Stimulated activated CD8-positive, alpha-beta memory T cell treated with anti-CD3 and anti-CD28 coated beads, Interleukin-4, amount 100 ng/mL, for 24 hours (primary cell): Measurements from ENCODE around the gene HECTD4.
"Not testable (repeated sequence)": the region's sequence is repeated elsewhere in the genome, so short reads cannot be mapped to it uniquely, and the experiment has no call there.

Experiments used
- DNase-seq: peaks from one replicate; pipeline ENCODE4 v3.0.0-alpha.2; 2020; ENCODE audit warnings: low read depth

Gene HECTD4

DNA sequence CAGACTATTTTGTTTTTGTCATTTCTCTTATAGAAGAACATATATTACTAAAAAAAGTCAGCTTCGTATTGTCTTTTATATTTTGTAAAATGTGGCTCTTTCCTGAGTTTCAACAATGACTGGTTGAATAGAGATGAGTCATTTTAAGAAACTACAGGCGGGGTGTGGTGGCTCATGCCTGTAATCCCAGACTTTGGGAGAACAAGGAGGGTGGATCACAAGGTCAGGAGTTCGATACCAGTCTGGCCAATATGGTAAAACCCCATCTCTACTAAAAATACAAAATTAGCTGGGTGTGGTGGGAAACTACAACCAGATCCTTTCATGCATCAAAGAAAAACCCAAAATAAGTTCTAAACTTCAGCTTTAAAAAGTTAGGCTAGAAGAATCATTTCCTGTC is 28.8 kb downstream of the HECTD4 start:
- no peak for DNase-seq

- DNase-seq = no peak
These were observed 29.3 kb downstream of the HECTD4 start for GRCh38 chr12:112352921-112353320.

GRCh38 chr12:112350593-112351592 is 31.3 kb downstream of the HECTD4 start:
- DNase-seq = no peak

DNA sequence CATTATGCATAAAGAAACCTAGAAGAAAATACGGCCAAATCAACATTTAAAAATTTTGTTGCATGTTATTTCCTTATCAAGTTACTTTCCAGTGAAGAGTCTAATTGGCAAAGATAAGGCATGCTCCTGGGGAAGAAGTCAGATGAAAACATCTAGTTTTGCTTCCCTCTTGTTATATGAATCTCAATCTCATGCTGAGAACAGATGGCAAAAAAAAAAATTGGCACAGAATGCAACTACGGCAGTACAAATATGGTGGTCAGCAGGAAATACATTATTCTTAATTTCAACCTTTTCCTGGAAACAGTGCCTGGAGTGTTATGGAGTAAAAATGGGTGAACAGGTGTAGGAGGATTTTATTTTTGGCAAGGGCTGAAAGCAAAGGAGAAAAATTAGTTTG is 32.8 kb downstream of the HECTD4 start:
- no peak for DNase-seq

DNA sequence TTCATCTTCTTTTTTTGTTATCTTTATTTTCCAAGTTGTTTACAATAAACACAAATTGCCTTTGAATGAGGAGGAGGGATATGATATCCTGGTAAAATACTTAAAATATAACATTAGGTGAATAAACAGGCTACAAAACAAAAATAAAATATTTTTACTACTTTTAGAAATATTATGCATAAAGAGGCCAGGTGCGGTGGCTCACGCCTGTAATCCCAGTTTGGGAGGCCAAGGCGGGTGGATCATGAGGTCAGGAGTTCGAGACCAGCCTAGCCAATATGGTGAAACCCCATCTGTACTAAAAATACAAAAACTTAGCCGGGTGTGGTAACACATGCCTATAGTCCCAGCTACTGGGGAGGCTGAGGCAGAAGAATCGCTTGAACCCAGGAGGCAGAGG is 33.3 kb downstream of the HECTD4 start:
- DNase-seq = not testable (repeated sequence)

DNA sequence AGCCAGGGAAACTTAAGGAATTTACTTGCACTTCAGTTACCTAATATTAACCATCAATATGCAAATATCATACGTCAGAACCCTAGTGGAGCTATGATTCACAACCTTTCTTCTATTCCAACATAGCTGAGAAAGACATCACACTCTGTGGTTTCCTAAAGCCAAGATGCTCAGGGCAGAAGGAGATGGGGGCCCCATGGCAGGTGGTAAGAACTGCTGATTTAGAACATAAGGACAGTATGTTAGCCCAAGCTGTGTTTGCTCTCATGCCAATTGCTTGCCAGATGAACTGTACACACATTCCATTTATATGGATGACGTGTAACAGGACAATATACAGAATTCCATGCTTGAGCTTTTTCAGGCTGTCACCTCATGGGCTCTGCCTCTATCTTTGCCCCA is 34.6 kb downstream of the HECTD4 start:
- DNase-seq = no peak

DNA sequence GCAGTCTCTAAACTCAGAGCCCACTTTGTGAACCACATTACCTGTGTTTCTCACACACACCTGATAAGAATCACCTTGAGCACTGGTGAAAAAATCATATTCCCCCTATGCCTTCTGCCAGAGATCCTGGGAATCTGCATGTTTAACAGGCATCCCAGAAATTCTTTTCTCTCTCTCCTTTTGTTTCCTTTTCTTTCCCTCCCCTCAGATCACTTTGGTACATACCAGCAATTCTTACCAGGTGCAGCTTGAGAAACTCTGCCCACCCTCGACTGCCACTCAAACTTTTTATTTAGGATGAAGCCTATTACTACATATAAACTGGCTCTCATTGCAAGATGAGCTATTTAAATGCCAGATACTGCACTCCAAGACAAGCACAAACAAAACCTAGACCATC is 36.0 kb downstream of the HECTD4 start:
- DNase-seq = no peak

DNA sequence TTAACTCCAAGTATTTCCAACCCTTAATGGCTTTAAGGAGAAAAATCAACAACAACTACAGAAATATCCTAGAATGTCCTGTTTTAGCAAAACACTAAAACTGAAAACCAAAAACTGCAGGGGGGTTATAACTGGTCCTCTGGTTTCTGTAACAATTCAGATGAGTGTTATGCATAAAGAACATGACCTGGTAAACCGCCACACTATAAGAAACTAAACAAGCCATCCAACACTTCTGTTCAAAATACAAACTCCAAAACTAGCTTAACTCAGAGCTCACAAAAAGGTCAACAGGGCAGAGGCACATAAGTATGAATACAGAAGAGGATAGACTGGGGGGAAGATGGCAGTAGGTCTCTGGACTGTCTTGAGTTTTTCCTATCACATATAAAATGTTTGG is 38.0 kb downstream of the HECTD4 start:
- DNase-seq = no peak

DNA sequence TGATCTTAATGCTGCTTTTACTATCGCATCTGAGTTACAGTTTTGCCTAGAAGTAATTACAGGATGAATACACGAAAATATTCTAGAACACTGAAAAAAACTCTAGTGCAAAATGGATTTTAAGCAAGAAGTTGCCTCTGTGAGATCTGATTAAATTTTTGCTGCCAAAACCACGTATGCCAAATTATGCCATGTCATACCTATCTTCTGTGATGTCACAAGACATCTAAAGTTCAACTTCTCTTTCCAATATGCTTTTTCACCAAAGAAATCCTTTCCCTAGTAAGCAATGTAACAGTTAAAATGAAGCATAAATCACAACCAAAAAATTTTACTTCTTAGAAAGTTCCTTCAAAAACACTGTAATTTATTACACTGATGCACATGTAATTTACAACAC is 39.6 kb downstream of the HECTD4 start:
- no peak for DNase-seq

DNA sequence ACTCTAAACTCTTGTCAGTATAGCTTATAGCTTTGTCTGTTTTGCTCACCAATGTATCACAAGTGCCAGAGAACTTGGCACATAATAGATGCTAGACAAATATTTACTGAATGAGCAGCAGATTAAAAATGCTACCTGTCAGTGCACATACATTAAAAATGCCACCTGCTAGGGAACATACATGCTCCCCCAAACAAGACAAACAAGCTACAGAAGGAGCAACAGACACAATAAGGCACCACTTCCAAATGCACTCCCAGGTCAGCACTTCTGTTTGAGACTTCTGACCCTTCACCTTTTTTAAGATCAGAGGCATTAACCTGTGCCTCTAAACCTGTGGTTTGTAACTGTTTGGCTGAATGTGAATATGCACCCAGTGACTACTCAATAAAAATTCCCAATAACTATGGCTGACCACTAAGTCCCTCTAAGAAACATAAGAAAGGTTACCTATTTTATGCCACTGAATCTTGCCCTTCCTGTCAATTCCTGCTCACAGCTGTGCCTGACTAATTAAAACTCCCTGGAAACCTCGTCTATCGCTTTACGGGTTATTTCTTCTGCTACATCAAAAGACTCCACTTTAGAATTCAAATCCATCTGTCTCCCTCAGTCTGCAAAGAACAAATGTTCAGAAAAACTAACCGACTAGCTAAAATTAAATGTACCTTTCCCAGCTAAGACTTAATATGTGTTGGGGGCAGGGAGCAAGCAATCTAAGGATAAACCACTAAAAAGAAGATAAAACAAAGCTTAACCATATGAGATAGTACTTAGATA is 41.0 kb downstream of the HECTD4 start:
- no peak for DNase-seq

- no peak for DNase-seq
These were observed 42.0 kb downstream of the HECTD4 start for GRCh38 chr12:112340230-112340629.

DNA sequence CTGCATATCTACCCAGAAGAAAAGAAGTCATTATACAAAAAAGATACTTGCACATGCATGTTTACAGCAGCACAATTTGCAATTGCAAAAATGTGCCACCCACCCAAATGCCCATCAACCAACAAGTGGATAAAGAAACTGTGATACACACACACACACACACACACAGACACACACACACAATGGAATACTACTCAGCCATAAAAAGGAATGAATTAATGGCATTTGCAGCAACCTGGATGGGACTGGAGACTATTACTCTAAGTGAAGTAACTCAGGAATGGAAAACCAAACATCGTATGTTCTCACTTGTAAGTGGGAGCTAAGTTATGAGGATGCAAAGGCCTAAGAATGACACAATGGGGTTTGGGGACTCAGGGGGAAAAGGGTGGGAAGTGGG is 47.2 kb downstream of the HECTD4 start:
- not testable (repeated sequence) for DNase-seq

GRCh38 chr12:112333019-112333418 is 49.2 kb downstream of the HECTD4 start:
- DNase-seq = no peak

- no peak for DNase-seq
These were observed 50.3 kb downstream of the HECTD4 start for GRCh38 chr12:112331886-112332285.

DNA sequence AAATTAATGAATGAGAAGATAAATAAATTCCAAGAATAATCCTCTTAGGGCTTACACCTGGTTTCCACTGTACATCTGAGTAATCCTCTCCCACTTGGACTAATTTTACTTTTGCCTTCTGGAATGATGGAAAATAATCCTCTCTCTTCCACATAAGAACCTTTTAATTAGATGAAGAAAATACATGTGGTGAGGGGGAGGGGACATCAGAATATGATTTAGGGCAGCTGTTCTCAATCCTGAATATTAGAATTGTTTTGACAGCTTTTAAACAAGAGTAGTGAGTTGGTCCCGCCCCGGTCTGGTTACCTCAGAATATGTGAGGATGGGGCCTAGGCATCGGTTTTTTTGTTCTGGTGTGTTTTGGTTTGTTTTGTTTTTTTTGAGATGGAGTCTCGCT is 51.5 kb downstream of the HECTD4 start:
- DNase-seq = no peak

- no peak for DNase-seq
These were observed 53.6 kb downstream of the HECTD4 start for GRCh38 chr12:112328456-112329124.

GRCh38 chr12:112327209-112327938 is 54.9 kb downstream of the HECTD4 start:
- DNase-seq = no peak

DNA sequence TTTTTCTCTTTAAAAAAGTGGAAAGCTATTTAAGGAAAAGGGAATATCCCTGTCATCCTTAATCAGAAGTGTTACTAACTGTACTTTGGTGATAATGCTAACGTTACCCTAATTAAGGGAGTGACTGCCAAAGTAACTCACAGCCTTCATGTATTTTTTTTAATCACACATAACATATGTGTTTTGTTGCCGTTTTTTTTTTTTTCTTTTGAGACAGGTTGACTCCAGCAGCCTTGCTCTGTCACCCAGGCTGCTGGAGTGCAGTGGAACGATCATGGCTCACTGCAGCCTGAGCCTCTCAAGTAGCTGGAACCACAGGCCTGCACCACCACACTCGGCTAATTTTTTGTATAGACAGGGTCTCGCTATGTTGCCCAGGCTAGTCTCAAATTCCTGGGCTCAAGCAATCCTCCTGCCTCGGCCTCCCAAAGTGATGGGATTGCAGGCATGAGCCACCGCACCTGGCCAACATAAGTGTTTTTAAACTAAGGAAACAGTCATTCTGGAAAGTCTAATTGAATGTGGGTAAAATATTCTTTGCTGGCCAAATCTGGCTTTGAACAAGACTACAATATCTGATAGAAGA is 56.5 kb downstream of the HECTD4 start:
- DNase-seq = no peak

- no peak for DNase-seq
These were observed 57.1 kb downstream of the HECTD4 start for GRCh38 chr12:112325157-112325556.

- DNase-seq = no peak
These were observed 59.2 kb downstream of the HECTD4 start for GRCh38 chr12:112322882-112323547.

DNA sequence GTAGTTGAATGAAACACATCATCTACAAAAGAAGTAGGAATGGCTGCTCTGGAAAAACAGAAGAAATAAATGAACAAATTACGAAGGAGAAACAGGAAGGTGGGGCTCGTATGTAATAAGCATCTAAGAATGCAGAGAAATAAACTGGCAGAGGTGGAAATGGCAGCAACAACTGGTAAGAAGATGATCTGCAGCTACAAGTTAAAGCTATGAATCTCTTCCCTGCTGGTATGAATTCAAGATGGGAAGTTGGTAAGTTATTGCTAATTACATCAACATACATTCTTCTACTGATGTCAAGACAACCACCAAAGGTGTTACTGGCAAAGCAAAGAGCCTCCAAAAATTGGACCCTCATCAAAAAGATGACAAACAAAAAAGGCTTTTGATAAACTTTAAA is 59.8 kb downstream of the HECTD4 start:
- no peak for DNase-seq
